Smooth muscle cell (in vitro differentiated cells): Measurements from ENCODE around the gene PCCA. TPM values are rescaled to one million over a fixed set of nuclear protein-coding genes. Genes with fewer than 3 reads are reported as not detected.

ENCODE experiments used
- DNase-seq: peaks from one replicate; lab custom pipeline; 2025; ENCODE audit not compliant: unreplicated experiment; lab: John Stamatoyannopoulos, UW
- H2AFZ ChIP-seq: fragments of 200-600 bp; sonication (generic); 2 replicates; pipeline ENCODE4 v1.6.0; 2016; ENCODE audit warnings: antibody characterized with exemption, low read depth, mild to moderate bottlenecking
- H3F3A ChIP-seq: fragments of 200-600 bp; sonication (generic); 2 replicates; pipeline ENCODE4 v1.6.0; 2017; ENCODE audit warnings: antibody characterized with exemption, low read depth
- H3K27ac ChIP-seq: fragments of 200-600 bp; sonication (generic); 2 replicates; pipeline ENCODE4 v1.5.1; 2016; ENCODE audit warnings: low read depth, mild to moderate bottlenecking
- H3K27me3 ChIP-seq: fragments of 200-600 bp; sonication (generic); 2 replicates; pipeline ENCODE4 v1.6.1; 2016; ENCODE audit warnings: low read depth, mild to moderate bottlenecking
- H3K36me3 ChIP-seq: fragments of 200-600 bp; sonication (generic); 2 replicates; pipeline ENCODE4 v1.5.1; 2016; ENCODE audit warnings: low read depth
- H3K4me1 ChIP-seq: fragments of 200-600 bp; sonication (generic); 2 replicates; pipeline ENCODE4 v1.5.1; 2016; ENCODE audit warnings: low read depth
- H3K4me2 ChIP-seq: fragments of 200-600 bp; sonication (generic); 2 replicates; pipeline ENCODE4 v1.6.0; 2016; ENCODE audit warnings: mild to moderate bottlenecking
- H3K4me3 ChIP-seq: fragments of 200-600 bp; sonication (generic); 2 replicates; pipeline ENCODE4 v1.5.1; 2016; ENCODE audit warnings: mild to moderate bottlenecking
- H3K79me2 ChIP-seq: fragments of 200-600 bp; sonication (generic); 2 replicates; pipeline ENCODE4 v1.6.0; 2016; ENCODE audit warnings: low read depth, mild to moderate bottlenecking
- H3K9ac ChIP-seq: fragments of 200-600 bp; sonication (generic); 2 replicates; pipeline ENCODE4 v1.6.0; 2016; ENCODE audit warnings: low read depth
- H3K9me3 ChIP-seq: fragments of 200-600 bp; sonication (generic); replicated peaks from 2 replicates; pipeline ENCODE4 v1.5.1; 2016; ENCODE audit warnings: low read depth
- H4K20me1 ChIP-seq: fragments of 200-600 bp; sonication (generic); 2 replicates; pipeline ENCODE4 v1.6.0; 2016; ENCODE audit warnings: low read depth
- WGBS: methylation state at CpG from one replicate; pipeline ENCODE4 v1.1.7; 2016; ENCODE audit warnings: low lambda C conversion rate; 5-methylcytosine and 5-hydroxymethylcytosine counted together
- polyA plus RNA-seq: library from polyadenylated mRNA; unstranded; fragments of >200 nt; fragmentation: Nextera tagmentation; extraction: Ambion mirVana; gene quantifications from 2 replicates; pipeline ENCODE4 v1.2.1, GENCODE V29; 2016
- total RNA-seq: library from RNA; depleted of rRNA; stranded (reverse); fragments of >200 nt; gene quantifications from 2 replicates; pipeline ENCODE4 v1.2.3, GENCODE V29; 2014
- TF ChIP-seq, protein P1 (sequence below): fragments of 200-600 bp; sonication (generic); IDR thresholded peaks from 2 replicates; pipeline ENCODE4 v1.5.1; 2017; ENCODE audit warnings: borderline replicate concordance, mild to moderate bottlenecking, antibody characterized with exemption; ENCODE audit not compliant: insufficient read depth, poor library complexity, severe bottlenecking

Gene PCCA
- total and polyA plus RNA-seq, 2 experiments from 2014 or later = 19.6 to 24.7 TPM

- no peaks in the 10 kb centered on the region for H3F3A ChIP-seq
- H3K4me2 ChIP-seq = no peak overlapping the region
- peaks cover 4% of the 10 kb centered on the region for H3K4me1 ChIP-seq
- no peak for DNase-seq
- no peaks in the 10 kb centered on the region for H4K20me1 ChIP-seq
- no peaks in the 10 kb centered on the region for H3K27me3 ChIP-seq
- no peak overlapping the region for H2AFZ ChIP-seq
- H3K4me3 ChIP-seq = no peak overlapping the region
- TF ChIP-seq, protein P1, sequence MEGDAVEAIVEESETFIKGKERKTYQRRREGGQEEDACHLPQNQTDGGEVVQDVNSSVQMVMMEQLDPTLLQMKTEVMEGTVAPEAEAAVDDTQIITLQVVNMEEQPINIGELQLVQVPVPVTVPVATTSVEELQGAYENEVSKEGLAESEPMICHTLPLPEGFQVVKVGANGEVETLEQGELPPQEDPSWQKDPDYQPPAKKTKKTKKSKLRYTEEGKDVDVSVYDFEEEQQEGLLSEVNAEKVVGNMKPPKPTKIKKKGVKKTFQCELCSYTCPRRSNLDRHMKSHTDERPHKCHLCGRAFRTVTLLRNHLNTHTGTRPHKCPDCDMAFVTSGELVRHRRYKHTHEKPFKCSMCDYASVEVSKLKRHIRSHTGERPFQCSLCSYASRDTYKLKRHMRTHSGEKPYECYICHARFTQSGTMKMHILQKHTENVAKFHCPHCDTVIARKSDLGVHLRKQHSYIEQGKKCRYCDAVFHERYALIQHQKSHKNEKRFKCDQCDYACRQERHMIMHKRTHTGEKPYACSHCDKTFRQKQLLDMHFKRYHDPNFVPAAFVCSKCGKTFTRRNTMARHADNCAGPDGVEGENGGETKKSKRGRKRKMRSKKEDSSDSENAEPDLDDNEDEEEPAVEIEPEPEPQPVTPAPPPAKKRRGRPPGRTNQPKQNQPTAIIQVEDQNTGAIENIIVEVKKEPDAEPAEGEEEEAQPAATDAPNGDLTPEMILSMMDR = no peak
- peaks cover 4% of the 10 kb centered on the region for H3K36me3 ChIP-seq
- H3K27ac ChIP-seq = no peak overlapping the region
- H3K9ac ChIP-seq = no peak overlapping the region
- WGBS = 68% methylated on average over 3 of the region's 3 CpGs
- peaks cover 8% of the 10 kb centered on the region for H3K9me3 ChIP-seq
- no peaks in the 10 kb centered on the region for H3K79me2 ChIP-seq
Measured at GRCh38 chr13:100244431-100244830, 155.5 kb downstream of the PCCA start.

DNA sequence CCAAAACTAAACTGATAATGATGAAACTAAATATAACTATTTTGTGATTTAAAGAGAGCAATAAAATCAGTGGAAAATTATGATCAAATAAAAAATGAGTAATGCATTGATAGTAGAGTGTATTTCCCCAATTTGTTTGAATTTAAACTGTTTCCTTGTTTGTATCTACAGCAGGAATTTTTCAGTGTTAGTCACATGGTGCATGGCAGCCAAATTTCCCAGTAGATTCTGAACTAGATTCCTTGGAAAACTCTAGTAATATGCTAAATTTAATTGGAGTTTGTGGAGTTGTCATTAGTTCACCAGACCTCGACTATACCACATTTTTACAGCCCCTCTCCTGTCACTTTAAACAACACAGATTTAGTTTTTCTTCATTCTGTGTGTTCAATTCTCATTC is 156.2 kb downstream of the PCCA start:
- no peaks in the 10 kb centered on the region for H4K20me1 ChIP-seq
- no peak overlapping the region for H3K9ac ChIP-seq
- H3K4me2 ChIP-seq = no peak overlapping the region
- no peak overlapping the region for H3K27ac ChIP-seq
- 72% methylated on average over 1 of the region's 1 CpG for WGBS
- peaks cover 4% of the 10 kb centered on the region for H3K4me1 ChIP-seq
- H3F3A ChIP-seq = no peaks in the 10 kb centered on the region
- H2AFZ ChIP-seq = no peak overlapping the region
- H3K27me3 ChIP-seq = no peaks in the 10 kb centered on the region
- H3K36me3 ChIP-seq = peaks cover 4% of the 10 kb centered on the region
- TF ChIP-seq, protein P1 = no peak
- peaks cover 8% of the 10 kb centered on the region for H3K9me3 ChIP-seq
- no peak overlapping the region for H3K4me3 ChIP-seq
- H3K79me2 ChIP-seq = no peaks in the 10 kb centered on the region
- no peak for DNase-seq

DNA sequence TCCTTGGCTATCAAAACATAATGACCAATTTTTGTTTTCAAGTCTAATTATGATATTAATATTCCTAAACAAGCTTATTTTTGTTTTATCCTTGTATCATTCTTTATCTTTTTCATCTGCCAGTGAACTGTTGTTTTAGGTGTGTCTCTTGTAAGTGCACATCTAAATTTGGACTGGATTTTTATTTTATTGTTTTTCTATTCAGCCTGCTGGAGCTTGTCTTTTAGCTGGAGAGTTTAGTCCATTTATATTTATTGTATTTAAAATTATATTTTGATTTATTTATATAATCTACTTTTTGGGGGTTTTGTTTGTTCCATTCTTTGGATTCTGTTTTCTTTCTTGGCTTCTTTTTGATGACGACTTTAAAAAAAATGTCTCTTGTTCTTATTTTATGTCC is 159.0 kb downstream of the PCCA start:
- H2AFZ ChIP-seq = no peak overlapping the region
- H3K27ac ChIP-seq = no peak overlapping the region
- H3K36me3 ChIP-seq = peaks cover 4% of the 10 kb centered on the region
- TF ChIP-seq, protein P1 = no peak
- no peaks in the 10 kb centered on the region for H3K79me2 ChIP-seq
- 94% methylated on average over 1 of the region's 1 CpG for WGBS
- no peaks in the 10 kb centered on the region for H3K27me3 ChIP-seq
- no peaks in the 10 kb centered on the region for H4K20me1 ChIP-seq
- H3F3A ChIP-seq = no peaks in the 10 kb centered on the region
- H3K9ac ChIP-seq = no peak overlapping the region
- H3K9me3 ChIP-seq = peaks cover 8% of the 10 kb centered on the region
- H3K4me3 ChIP-seq = no peak overlapping the region
- DNase-seq = no peak
- H3K4me1 ChIP-seq = no peaks in the 10 kb centered on the region
- H3K4me2 ChIP-seq = no peak overlapping the region

DNA sequence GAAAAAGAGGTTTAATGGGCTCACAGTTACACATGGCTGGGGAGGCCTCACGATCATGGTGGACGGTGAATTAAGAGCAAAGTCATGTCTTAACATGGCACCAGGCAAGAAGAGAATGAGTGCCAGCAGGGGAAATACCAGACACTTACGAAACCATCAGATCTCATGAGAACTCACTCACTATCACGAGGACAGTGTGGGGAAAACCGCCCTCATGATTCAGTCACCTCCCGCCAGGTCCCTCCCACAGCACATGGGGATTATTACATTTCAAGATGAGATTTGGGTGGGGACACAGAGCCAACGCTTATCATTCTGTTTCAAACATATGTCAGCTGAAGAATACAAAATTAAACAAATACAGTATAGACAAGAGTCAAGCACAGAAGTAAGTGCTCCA is 165.1 kb downstream of the PCCA start:
- H3K9me3 ChIP-seq = no peaks in the 10 kb centered on the region
- no peak overlapping the region for H2AFZ ChIP-seq
- no peaks in the 10 kb centered on the region for H3K27me3 ChIP-seq
- H4K20me1 ChIP-seq = no peaks in the 10 kb centered on the region
- H3K27ac ChIP-seq = no peak overlapping the region
- H3K4me3 ChIP-seq = no peak overlapping the region
- no peak overlapping the region for H3K4me2 ChIP-seq
- no peaks in the 10 kb centered on the region for H3K4me1 ChIP-seq
- H3K36me3 ChIP-seq = no peaks in the 10 kb centered on the region
- DNase-seq = no peak
- TF ChIP-seq, protein P1 = no peak
- no peaks in the 10 kb centered on the region for H3F3A ChIP-seq
- H3K79me2 ChIP-seq = no peaks in the 10 kb centered on the region
- 91% methylated on average over 7 of the region's 7 CpGs for WGBS
- no peak overlapping the region for H3K9ac ChIP-seq
